ENCODE results near the gene LMO7. TPM values are rescaled to one million over a fixed set of nuclear protein-coding genes. Genes with fewer than 3 reads are reported as not detected.

The LMO7 gene
- total and polyA plus RNA-seq, 4 donors: 75.9 to 679 (median 214) TPM

GRCh38 chr13:75661443-75661842, 25.3 kb downstream of the LMO7 start:
- no peak overlapping the region for H3K4me3 ChIP-seq
- H3K4me1 ChIP-seq (ENCODE audit: control insufficient read depth in 5 of 5, insufficient read depth in 5 of 5, low read length in 5 of 5): no peaks in the 10 kb centered on the region
- no peaks in the 10 kb centered on the region for H3K36me3 ChIP-seq (ENCODE audit: control insufficient read depth in 4 of 4, insufficient read depth in 4 of 4, low read length in 4 of 4)
- no peak for TF ChIP-seq CTCF (IDR thresholded peaks at IDR 0.05; ENCODE audit: control extremely low read depth, extremely low read depth)
- H3K9me3 ChIP-seq (ENCODE audit: control insufficient read depth in 4 of 4, insufficient read depth in 3 of 4, low read length in 3 of 4): no peaks in the 10 kb centered on the region
- ATAC-seq (ENCODE audit: insufficient read depth, low FRiP score): no peak
- 77 to 83% methylated on average over 4 of the region's 4 CpGs for whole genome bisulfite sequencing, 2 donors
- no peak for DNase-seq
- H3K27ac ChIP-seq (ENCODE audit: low read depth in 1 of 2, low read length in 1 of 2): no peak overlapping the region
- no peaks in the 10 kb centered on the region for H3K27me3 ChIP-seq (ENCODE audit: control insufficient read depth in 3 of 3, insufficient read depth in 3 of 3, low read length in 2 of 3)
- no peak overlapping the region for H3K9ac ChIP-seq (ENCODE audit: insufficient read depth in 1 of 2, low read length in 2 of 2)

- Histone ChIP-seq H3K27ac (ENCODE audit: low read depth in 1 of 2, low read length in 1 of 2) (no peak overlapping the region), H3K9ac (ENCODE audit: insufficient read depth in 1 of 2, low read length in 2 of 2) (no peak overlapping the region), H3K9me3 (ENCODE audit: control insufficient read depth in 4 of 4, insufficient read depth in 3 of 4, low read length in 3 of 4) (no peaks in the 10 kb centered on the region), H3K4me1 (ENCODE audit: control insufficient read depth in 5 of 5, insufficient read depth in 5 of 5, low read length in 5 of 5) (no peaks in the 10 kb centered on the region), H3K36me3 (ENCODE audit: control insufficient read depth in 4 of 4, insufficient read depth in 4 of 4, low read length in 4 of 4) (no peaks in the 10 kb centered on the region), H3K27me3 (ENCODE audit: control insufficient read depth in 3 of 3, insufficient read depth in 3 of 3, low read length in 2 of 3) (no peaks in the 10 kb centered on the region), H3K4me3 (no peak overlapping the region)
- WGBS, 2 donors: 57 to 75% methylated on average over 1 of the region's 1 CpG
- ATAC-seq (ENCODE audit: insufficient read depth, low FRiP score) (no peak), DNase-seq (peak in 1 of 3 donors; percentile 32)
- no peak for TF ChIP-seq CTCF (IDR thresholded peaks at IDR 0.05; ENCODE audit: control extremely low read depth, extremely low read depth)
These were observed 30.7 kb downstream of the LMO7 start for GRCh38 chr13:75666646-75667351.

- no peak for DNase-seq
- Histone ChIP-seq H3K36me3 (ENCODE audit: control insufficient read depth in 4 of 4, insufficient read depth in 4 of 4, low read length in 4 of 4) (no peaks in the 10 kb centered on the region), H3K27ac (ENCODE audit: low read depth in 1 of 2, low read length in 1 of 2) (no peak overlapping the region), H3K4me1 (ENCODE audit: control insufficient read depth in 5 of 5, insufficient read depth in 5 of 5, low read length in 5 of 5) (peaks cover 0 to 2% (median 0%) of the 10 kb centered on the region in 5 donors), H3K27me3 (ENCODE audit: control insufficient read depth in 3 of 3, insufficient read depth in 3 of 3, low read length in 2 of 3) (no peaks in the 10 kb centered on the region), H3K9me3 (ENCODE audit: control insufficient read depth in 4 of 4, insufficient read depth in 3 of 4, low read length in 3 of 4) (no peaks in the 10 kb centered on the region), H3K4me3 (no peak overlapping the region), H3K9ac (ENCODE audit: insufficient read depth in 1 of 2, low read length in 2 of 2) (no peak overlapping the region)
- no peak for TF ChIP-seq CTCF (IDR thresholded peaks at IDR 0.05; ENCODE audit: control extremely low read depth, extremely low read depth)
- no peak for ATAC-seq (ENCODE audit: insufficient read depth, low FRiP score)
These were observed 33.6 kb downstream of the LMO7 start for GRCh38 chr13:75669706-75670105.

GRCh38 chr13:75670496-75670895, 34.4 kb downstream of the LMO7 start:
- DNase-seq (no peak), ATAC-seq (ENCODE audit: insufficient read depth, low FRiP score) (no peak)
- 86 to 89% methylated on average over 1 of the region's 1 CpG for WGBS, 2 donors
- peaks cover 0 to 4% (median 0%) of the 10 kb centered on the region in 5 donors for H3K4me1 ChIP-seq (ENCODE audit: control insufficient read depth in 5 of 5, insufficient read depth in 5 of 5, low read length in 5 of 5)
- no peaks in the 10 kb centered on the region for H3K9me3 ChIP-seq (ENCODE audit: control insufficient read depth in 4 of 4, insufficient read depth in 3 of 4, low read length in 3 of 4)
- H3K9ac ChIP-seq (ENCODE audit: insufficient read depth in 1 of 2, low read length in 2 of 2): no peak overlapping the region
- no peaks in the 10 kb centered on the region for H3K27me3 ChIP-seq (ENCODE audit: control insufficient read depth in 3 of 3, insufficient read depth in 3 of 3, low read length in 2 of 3)
- H3K36me3 ChIP-seq (ENCODE audit: control insufficient read depth in 4 of 4, insufficient read depth in 4 of 4, low read length in 4 of 4): no peaks in the 10 kb centered on the region
- no peak for TF ChIP-seq CTCF (IDR thresholded peaks at IDR 0.05; ENCODE audit: control extremely low read depth, extremely low read depth)
- H3K27ac ChIP-seq (ENCODE audit: low read depth in 1 of 2, low read length in 1 of 2): no peak overlapping the region
- no peak overlapping the region for H3K4me3 ChIP-seq

Measured in lung (tissue), 12 donors.